GM18519 (cell line): Measurements from ENCODE around the gene OTOGL.
"Not testable (repeated sequence)": the region's sequence is repeated elsewhere in the genome, so short reads cannot be mapped to it uniquely, and the experiment has no call there.

Experiments
- ATAC-seq: cut with Tn5 transposase; IDR thresholded peaks from one replicate; pipeline ENCODE4 v1.9.1; 2021; ENCODE audit warnings: mild to moderate bottlenecking, moderate library complexity; ENCODE audit not compliant: unreplicated experiment, low FRiP score

The OTOGL gene

DNA sequence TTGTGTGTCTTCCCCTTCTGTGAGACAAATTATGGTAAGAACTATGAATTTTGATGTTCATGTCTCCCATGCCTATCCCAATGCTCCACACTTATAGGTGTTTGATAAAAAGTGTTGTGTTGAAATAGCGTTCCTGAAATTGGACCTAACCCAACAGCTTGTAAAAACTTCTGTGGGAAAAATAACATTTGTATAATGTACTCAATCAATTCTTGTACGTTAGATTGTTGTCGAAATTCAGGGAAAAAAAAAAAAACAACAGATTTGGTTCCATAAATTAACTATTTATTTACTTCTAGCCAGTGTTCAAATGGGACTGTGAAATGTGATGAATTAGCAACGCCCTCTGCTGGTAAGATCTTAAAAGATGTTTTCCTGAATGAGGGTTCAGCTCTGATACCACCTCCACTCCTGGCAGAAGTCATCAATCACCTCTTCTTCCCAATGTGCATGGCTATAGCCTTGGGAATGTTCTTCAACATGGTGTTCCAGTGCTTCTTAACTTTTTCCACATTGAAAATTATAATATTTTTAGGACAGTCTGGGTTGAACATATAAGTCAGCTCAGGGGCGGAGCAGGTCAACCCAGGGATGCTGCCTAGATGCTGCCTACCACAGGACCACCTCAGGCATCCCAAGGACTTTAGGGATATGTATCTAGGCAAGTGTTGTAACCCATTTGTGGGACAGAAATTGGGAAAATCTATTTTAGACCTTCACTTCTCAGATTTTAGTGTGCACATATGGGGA, 170.6 kb downstream of the OTOGL start:
- ATAC-seq, result no peak

DNA sequence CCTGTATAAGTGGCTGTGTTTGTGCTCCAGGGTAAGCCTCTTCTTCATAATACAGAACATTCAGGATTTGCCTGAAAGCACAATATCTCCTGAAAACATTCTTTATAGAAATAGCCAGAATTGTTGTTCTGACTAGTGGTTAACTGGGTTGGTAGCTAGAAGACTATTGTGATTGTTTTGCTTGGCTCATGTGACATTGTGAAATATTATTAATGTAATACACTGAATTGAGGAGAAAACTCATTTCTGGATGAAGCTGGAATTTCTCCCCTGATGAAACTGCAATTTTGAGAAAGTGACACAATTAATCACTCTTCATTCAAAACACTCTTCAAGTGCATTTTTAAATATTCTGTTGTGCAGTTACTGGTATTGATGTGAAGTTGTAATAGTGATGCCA, 172.4 kb downstream of the OTOGL start:
- ATAC-seq, result no peak

DNA sequence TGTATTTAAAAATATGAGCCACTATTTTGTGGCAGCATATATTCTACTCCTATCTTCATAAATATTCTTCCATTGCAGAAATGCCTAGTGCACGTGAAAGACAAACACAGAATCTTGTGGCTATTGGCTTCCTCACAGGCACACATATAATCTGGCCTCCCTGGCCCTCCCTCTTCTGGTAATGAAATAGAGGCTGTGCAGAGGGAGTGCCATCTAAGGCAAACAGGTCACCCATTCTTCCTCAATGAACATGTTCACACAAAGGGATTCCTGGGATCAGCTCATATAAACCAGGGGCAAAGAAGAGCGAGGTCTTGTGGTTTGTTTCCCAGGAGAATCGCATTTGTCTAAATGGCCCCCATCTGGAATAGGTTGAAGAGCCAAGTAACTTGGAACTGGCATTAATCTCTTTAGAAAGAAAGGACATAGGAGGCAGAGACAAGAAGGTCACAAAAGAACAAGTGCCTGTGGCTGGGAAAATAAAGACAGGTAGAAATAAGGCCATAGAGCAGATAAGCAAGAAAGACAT, 173.1 kb downstream of the OTOGL start:
- ATAC-seq, result no peak

DNA sequence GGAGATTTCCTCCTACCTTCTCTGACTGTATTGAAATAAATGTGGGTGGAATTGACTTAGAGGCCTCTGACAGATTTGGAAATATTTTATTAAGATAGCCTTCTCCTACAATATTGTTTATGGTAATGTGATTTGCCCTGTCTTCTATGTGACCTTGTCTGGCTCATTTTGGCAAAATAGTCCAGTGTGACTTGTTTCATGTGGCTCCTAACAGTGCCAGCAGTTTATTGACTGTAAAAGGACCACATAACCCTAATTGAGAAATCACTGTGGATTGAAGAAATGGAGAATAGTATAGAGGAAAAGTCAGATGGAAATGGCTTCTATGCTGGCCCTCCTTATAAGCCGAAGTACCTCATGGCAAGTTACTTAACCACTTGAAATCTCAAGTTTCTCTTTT, 173.8 kb downstream of the OTOGL start:
- no peak for ATAC-seq

DNA sequence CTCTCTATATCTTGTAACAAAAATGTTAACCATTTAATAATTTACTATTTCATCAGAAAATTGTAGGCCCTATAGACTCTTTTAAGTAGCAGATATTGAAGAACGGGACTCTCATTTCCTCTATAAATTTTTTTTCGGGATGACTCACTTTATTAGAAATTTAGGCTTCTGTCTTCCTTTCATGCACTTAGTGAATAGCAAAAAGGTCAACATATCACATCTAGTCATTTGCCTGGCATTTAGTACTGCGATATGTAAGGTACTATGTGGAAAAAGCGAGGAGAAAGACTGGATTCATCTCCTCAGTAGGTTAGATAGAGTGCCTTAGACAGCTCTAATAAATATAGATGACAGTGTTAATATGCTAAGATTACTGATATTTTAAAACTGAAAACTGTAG, 178.4 kb downstream of the OTOGL start:
- ATAC-seq, result no peak

DNA sequence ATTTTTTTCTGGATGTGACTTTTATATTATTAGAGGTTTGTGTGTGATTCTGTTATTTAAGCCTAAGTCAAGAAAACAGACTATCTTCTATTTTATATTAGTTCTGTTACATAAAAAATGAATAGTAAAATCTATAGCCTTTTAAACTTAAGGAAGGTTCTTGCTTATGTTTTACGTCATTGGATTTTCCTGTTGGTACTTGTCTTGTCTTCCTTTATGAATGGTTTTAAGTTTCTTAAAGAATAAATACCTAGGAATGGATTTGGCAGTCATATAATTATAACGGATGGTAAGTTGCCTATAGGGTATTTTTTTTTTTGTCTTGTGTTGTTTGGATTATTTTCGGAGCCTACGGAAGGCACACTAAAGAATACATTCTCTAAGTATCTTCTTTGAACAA, 182.9 kb downstream of the OTOGL start:
- no peak for ATAC-seq

DNA sequence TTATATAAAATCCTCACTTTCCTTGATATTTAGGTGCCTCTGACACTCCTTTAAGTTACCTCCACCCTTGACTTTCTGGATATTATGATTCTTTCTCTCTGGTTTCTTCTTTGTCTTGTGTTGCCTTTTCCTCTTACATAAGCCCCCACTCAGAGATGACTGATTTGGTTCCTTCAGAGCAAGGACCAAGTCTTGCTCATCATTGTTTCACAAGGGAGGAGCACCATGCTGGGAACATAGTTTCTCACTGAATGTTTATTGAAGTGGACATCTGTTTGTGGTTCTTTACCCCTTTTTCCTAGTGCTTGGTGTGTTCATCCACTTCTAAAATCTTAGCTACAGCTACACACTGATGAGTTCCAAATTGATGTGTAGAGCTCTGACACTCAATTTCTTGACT, 183.4 kb downstream of the OTOGL start:
- no peak for ATAC-seq

DNA sequence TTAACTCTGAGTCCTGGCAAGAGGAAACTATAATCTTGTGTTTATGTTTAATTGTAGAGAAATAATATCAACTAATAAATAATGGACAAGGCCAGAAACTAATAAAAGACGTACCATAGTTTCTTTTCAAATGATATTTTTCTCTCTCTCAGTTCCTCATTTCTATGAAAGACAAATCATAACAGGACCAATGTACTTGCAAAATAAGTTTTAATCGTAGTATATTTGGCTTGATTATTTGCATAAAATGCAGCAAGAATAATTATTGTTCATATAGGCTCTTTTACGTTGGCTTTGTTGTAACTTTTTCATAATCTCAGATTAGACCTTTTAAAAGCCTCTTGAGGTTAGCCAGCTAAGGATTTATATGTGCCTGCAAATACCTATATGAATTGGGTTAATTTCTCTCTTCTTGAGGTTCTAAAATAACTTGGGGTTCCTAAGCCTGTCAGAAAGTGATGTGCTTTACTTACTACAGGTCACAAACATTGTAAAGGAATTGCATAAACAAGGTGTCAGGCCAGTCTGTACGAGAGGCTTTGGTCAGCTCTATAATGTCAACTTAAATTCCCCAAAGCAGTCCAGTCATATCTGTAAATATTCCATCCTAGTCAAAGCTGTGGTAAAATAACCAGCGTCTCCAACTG, 191.9 kb downstream of the OTOGL start:
- no peak for ATAC-seq

DNA sequence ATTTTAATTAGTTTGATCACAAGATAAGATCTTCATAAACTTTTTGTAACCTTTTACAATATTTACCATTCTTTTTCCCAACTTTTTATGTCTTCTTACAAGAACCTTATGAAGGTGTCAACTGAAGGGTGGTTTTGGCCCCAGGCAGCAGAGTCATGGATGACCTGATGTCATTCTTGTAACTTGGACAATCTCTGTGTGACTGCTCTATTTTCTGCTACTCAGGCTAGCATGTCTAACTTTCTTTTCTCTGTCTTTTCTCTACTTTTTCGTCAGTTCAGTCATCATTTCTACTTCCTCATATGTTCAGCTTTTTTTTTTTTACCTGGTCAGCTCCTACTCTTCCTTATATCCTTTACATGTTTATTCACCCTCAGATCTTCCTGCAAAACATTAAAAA, 194.0 kb downstream of the OTOGL start:
- ATAC-seq, result peak; percentile 55

DNA sequence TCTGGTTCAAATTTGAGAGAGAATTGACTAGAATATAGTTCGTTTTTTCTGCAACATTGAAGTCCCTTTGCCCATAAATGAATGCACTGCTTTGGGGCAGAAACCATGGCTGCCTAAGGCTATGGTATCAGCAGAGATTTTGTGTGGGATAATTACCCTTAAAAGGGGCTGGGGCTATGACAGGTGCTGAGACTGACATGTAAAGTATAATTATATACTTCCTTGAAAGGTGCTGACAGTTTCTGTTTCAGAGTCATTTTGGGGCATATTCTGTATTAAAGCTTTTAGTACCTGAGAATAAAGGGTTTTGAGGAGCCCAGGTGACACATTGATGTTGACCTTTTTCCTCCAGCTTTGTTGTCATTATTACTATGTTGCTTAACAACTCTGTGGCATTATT, 194.4 kb downstream of the OTOGL start:
- peak; percentile 74 for ATAC-seq

DNA sequence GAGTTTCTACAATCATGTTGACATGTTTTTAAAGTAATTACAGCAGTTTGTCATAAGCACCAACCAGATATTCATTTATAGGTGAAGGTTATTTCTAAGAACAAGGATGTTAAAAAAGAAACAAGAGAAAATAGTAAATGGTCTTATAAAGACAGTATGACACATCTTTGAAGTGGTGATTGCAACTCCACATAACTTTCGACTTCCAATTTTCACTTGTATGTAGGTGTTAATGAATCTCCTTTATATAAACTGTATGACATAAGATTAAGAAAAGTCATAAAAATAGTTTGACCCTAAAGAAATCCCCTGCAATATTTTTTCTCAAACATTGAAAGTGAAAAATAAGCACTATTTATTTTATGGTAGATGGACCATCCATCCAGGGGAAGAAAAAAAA, 199.9 kb downstream of the OTOGL start:
- peak; percentile 54 for ATAC-seq

DNA sequence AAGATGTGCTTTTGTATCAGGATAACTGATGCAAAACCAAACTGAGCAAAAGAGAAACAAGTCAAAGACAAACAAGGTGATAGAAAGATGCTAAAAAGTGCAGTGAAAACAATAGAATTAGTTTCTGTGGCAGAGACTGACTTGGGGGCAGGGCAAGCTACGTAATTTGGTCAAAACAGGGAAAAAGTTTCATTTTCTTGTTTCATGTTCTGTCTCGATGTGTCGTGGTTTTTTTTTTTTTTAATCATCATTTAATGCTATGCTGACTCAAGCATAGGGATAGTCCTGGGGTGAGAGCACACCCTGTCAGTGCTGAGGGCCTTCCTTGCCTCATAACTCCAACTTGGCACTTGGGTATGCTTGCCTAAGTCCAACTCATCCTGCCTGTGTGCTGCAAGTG, 200.6 kb downstream of the OTOGL start:
- ATAC-seq, result peak; percentile 65

DNA sequence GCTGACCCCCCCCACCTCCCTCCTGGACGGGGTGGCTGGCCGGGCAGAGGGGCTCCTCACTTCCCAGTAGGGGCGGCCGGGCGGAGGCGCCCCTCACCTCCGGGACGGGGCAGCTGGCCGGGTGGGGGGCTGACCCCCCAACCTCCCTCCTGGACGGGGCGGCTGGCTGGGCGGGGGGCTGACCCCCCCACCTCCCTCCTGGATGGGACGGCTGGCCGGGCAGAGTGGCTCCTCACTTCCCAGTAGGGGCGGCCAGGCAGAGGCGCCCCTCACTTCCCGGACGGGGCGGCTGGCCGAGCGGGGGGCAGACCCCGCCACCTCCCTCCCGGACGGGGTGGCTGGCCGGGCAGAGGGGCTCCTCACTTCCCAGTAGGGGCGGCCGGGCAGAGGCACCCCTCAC, 208.1 kb downstream of the OTOGL start:
- ATAC-seq, result not testable (repeated sequence)

DNA sequence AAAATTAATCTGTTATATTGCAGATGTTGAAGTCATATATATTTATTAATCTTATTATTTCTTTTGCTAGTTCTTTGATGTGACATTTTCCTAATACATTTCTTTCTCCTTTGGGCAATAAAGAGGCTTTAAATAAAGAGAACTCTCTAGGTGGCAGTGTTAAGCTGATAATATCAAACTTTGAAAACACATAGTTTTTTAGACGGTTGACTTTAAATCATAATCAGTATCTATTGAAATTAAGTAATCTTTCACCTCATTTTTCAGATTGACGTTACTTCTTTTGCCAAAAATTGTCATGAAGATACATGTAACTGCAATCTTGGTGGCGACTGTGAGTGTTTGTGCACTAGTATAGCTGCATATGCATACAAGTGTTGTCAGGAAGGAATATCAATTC, 213.9 kb downstream of the OTOGL start:
- no peak for ATAC-seq

DNA sequence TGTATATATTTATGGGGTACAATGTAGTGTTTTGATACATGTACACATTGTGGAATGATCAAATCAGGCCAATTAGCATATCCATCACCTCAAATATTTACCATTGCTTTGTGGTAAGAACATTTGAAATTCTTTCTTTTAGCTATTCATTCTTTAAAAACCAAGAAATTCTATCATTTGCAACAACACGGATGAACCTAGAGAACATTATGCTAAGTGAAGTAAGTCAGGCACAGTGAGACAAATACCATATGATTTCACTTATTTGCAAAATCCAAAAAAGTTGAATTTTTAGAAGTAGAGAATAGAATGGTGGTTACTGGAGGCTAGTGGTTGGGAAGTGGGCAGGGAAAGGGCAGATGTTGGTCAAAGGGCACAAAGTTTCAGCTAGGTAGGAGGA, 215.4 kb downstream of the OTOGL start:
- no peak for ATAC-seq

DNA sequence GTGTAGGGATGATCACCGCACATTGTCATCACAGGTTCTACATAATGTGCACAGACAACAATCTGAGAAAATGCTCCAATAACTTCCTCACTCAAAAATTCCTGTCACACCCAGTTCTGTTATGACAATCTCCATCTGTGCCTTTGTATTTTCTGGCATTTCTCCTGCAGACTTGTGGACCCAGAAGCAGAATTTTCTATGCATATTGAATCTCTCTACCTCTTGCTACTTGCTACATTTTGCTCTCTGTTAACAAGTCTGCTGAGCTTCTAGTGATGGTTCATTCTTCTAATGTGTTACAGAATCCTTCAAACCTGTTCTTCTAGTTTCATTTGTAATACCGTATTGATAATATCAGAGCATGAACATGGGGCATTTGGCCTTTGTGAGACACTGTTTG, 216.9 kb downstream of the OTOGL start:
- ATAC-seq, result no peak

DNA sequence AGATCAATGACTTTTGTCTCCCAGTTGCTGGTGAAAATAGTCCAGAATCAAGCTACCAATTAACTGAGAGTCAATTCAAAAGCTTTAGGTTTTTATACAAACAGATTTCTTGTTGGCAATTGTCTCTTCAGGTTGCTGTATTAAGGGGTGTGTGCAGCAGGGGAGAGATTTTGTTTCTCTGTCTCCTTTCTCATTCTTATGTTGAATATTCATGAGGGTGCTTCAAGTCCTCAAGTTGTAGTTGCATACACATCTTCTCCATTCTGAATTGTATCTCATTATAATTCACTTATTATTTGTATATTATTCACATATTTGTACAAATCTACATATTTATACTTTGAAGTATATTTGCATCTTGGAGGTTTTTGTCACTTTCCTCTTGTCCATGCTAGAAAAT, 218.0 kb downstream of the OTOGL start:
- ATAC-seq, result no peak

DNA sequence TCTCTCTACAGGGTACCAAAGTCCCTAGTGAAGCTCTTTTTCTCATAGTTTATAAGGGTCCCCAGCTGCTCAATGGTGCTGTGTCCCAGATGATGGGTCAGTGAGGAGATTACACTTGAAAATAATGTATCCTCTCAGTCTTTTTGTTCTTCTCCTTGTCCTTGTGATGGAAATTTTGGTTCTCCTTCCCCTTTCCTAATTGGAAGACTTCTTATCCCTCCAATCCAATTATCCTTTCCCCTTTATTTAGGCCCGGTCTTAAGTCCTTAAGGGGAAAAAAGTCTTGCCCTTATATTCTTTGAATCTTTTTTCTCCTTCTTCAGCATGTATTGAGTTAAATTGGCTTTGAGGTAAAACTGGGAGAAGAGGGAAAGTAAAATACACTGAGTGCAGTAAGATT, 218.6 kb downstream of the OTOGL start:
- ATAC-seq, result no peak

DNA sequence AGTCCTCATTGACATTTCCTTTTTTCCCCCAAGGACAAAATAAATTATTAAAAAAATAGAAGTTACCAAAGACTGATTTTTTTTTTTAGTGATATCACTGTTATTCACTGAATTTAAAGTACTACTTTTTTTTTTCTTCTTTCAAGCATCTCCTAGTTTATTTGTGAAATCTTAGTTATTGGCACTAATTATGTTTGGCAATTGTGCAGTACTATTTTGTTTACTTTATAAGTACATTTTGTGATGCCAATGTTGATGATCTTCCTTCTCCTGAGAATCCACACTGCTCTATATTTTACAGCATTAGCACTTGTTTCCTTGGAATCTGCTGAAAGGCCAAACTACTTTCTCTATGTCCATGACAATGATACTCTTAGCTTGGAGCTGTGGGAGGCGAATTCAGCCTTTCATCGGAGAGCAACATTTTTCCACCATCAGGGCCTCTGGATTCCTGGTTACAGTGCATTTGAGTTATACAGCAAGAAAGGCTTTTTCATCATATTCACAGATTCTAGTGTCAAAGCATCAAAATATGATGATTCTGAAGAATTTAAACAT, 220.9 kb downstream of the OTOGL start:
- no peak for ATAC-seq

DNA sequence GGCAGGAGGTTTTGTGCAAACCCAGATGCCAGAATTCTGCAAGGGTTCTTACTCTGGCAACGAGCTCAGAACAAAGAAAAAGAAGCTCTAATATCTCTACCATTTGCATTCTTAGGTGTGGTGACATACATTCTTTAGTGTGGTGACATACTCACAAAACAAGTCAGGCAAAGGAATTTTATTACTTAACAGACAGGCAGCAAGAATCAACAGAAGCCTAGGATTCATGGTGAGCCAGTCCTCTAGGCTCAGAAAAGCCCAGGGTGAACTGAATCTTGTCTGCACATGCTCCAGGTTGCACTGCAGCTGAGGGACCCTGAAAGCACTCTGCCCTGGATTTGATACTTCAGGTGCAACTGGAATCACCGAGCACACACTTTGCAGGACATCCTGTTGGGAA, 222.3 kb downstream of the OTOGL start:
- ATAC-seq, result no peak

DNA sequence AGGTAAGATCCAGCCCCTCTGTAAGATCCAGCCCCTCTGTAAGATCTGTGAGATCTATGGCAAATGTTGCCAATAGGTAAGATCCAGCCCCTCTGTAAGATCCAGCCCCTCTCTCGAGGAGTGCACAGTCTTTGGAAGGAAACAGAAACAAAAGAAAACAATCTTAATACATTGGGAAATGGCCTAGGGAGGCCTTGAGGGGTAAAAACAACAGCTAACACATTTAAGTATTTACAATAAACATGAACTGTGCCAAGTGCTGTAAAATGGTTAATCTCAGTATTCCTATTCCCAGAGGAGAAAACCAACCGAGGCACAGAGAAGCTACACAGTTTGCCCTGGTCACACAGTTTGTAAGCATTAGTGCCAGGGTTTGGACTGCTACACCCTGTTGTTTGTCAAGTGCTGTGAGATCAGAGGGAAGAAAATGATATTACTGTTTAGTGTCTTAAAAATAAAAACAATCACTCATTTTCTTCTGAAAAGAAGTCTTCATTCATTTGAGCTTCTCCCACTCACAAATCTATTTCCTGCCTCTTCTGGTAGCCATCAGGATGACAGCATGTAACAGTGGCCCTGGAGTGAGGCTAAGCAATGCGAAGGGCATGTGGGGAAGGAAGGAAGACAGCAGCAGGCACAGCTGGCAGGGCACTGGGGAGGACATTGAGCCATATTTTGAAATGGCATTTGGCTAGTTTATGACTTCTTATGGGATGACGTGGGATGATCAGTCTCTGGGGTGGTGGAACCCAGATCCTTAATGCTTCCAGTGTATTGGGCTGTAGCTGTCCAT, 226.0 kb downstream of the OTOGL start:
- ATAC-seq, result no peak
